Measurements from ENCODE around the gene NRXN3.

NRXN3 gene

DNA sequence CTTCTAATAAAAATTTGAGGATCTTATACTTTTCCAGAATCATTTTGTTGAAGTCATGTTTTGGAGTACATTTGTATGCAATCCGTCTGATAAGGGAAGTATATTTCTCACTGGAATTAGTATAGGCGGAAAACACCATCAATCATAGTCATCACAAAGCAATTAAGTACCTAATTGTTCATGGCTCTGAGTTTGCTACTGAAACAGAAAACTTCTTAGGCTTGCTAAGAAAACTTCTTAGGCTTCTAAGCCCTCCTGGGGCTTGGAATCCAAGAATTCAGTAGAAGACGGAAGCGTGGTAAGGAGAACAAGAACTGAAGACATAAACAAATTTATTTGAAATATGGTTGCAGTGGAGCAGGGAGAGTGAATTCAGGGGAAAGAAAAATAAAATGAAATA is 1404.9 kb downstream of the NRXN3 start:
- DNase-seq: no peak

DNA sequence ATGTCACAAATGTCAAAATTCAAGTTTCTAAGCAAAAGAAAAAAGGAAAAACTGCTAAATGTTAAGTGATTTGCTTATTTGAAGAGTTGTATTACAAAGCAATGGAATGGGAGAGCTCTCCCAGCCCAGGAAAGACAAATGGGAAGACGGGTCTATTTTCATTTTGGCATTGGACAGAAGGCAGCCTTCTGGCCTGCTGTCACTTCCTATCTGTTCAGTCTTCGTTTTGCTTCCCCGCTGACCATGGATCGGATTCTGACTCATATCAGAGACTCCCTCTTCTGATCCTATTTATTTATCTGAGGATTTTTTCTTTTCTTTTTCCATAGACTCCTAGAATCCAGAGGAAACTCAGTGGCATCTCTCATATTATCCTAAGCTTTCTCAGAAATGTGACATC is 1406.3 kb downstream of the NRXN3 start:
- DNase-seq: no peak

DNA sequence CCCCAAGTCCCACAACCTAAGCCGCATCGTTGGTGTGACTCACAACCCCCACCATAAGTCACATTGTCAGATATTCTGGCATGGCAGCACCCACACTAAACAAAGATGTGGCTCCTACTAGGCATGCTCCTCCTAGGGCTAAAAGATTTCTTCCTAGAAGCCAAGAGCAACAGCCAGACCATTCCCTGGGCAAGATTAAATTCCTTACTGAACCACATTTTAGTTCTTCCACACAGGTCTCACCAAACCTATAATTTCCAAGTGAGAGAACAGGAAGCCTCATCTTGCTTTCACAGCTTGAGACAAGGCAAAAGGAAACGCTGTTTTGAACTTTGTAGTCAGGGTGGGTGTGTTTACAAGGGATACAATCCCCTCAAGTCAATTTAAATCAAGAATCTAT is 1408.3 kb downstream of the NRXN3 start:
- DNase-seq: no peak

DNA sequence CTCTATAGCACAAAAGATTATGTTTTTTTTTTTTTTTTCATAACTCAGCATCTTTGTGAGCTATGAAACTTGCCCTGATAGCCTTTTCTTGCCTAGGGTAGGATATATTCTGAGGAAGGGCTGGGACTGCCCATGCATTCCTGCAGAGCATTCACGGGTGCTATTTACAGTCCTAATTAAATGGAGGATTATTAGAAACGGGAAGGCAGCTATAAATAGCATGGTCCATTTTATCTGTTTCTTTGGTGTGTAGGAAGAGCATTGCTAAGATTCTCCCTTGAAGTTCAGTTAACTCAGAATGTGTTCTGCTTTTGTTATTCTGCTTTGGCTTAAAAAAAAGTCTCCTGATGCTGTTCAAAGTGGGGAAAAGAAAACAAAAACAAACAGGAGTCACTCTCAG is 1410.2 kb downstream of the NRXN3 start:
- DNase-seq: no peak

DNA sequence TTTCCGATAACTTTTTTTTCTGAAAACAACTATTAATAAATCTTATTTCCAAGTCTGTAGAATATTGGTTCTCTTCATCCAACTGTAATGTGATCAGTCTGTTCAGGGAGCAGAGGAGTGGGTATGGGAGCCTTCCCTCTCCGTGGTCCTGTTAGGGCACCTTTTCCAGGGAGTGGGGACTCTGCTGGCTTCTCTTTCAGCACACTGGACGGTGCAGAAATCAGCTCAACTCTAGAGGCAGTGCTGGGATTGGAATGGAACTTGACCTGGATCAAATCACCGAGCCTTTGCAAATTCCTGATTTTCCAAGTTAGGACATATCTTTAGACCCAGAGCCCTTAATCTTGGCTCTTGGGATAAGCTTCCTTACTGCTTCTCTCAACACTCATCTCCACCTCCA is 1410.7 kb downstream of the NRXN3 start:
- DNase-seq: no peak

DNA sequence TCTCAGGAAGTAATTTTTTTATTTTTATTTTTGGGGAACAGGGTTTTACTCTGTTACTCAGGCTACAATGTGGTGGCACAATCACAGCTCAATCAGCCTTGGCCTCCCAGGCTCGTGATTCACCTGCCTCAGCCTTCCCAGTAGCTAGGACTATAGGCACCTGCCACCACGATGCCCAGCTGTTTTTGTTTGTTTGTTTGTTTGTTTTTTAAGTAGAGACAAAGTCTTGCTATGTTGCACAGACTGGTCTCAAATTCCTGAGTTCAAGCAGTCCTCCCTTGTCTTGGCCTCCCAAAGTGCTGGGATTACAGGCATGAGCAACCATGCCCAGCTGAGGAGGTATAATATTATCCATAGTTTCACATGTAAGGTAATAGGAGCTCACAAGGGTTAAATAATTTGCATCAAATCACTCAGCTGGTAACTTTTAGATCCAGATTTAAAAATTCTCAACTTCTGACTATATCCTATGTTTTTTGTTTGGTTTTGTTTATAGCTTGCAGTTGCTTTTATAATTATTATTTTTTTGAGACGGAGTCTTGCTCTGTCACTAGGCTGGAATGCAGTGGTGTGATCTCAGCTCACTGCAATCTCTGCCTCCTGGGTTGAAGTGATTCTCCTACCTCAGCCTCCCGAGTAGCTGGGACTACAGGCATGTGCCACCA is 1411.9 kb downstream of the NRXN3 start:
- no peak for DNase-seq

DNA sequence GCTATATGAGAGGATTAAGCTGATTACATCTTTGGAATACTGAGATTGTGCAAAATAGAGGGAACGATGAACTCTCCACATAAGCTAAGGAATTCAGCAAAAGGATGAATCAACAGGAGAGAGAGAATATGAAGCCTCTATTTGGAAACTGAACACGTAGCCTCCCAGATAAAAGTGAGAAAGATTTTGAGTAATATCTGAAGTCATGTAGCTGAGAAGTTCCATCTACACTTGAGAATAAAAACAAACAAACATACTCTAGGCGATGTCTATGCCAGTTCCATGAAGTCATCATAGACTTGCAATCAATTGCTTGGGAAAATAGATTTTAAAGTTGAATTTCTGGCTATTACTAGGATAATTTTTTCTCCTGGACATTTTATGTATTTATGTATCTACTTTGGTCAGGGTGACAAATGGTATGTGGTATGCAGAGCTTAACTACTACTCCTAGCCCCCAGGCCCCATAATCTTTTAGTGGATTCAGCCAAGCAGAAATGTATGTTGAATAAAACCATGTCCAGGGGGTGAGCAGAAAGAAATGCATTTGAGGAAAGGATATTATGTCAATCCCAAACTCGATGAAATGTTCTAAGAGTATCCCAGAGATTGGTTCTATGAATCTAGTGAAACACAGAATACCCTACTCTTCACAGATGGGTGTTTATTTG is 1413.7 kb downstream of the NRXN3 start:
- DNase-seq: no peak

DNA sequence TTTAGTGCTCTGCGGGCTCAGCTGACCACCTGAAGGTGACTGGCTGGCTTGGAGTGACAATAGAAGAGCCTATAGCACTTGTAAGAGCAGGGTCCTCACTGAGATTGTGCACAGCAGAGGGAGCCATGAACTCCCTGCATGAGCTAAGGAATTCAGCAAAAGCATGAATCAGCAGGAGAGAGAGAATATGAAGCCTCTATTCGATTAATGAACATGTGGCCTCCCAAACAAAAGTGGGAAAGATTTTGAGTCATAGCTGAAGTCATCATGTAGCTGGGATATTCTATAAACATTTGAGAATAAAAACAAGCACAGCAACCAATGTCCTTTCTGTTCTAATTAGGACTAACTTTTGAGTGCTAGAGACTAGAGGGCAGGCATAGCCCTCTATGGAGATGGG is 1414.5 kb downstream of the NRXN3 start:
- no peak for DNase-seq

DNA sequence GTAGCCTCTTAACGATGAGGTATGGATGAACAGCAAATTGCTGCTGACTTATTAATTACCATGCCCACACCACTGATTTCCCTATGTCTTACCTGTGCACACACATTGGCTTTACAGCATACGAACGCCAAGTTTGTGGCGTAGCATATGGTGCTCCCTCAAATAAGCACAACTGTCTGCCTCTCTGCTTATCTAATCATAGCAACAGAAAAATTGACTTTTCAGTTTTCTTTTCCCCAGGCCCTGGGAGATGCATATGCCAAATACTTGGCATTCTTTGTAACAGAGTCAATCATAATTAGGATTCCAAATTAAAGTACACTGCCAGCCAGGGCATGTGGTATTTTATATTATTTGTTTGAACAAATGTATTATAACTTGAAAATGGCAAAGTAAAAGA is 1415.7 kb downstream of the NRXN3 start:
- no peak for DNase-seq

DNA sequence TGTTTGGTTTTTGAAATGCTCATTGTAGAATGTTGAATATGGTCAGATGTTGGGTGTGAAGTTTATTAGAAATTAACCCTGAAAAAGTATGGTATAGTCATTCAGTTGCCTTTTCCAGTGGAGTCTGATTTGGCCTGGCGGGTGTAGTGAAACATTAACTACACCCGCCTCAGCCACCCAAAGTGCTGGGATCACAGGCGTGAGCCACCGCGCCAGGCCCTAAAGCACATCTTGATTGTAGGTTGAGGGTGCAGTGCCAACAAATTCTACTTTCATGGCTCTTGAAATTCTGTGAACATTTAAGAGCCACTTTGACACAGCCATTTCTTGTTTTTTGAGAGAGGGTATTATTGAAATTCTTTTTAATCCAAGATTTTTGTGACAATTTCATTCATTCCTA is 1416.2 kb downstream of the NRXN3 start:
- no peak for DNase-seq

DNA sequence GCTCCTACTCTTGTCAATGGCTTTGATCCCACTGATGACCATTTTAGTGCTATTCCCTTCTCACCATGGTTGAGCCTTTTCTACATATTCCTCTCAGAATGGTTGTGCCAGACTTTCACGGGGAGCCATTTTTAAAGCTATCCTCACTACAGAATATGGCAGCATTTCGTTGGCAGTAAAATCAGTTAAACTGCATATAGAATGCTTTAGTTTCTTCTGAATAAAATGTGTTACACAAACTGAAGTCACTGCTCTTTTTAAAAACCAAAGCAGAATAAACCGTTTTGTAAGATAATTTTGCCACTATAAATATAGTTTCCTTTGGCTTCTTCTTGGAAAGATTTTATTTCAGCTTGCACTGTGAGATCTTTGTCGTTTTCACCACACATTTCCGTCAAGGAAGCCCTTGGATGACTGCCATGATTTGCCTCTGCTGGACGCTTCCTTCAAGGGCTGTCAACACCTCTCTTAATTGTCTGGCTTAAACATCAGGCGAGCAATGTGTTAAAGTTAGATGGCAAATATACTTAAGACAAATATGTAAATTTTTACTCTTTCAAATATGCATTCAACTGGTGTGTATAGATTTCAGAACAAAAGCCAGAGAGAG is 1416.9 kb downstream of the NRXN3 start:
- no peak for DNase-seq

DNA sequence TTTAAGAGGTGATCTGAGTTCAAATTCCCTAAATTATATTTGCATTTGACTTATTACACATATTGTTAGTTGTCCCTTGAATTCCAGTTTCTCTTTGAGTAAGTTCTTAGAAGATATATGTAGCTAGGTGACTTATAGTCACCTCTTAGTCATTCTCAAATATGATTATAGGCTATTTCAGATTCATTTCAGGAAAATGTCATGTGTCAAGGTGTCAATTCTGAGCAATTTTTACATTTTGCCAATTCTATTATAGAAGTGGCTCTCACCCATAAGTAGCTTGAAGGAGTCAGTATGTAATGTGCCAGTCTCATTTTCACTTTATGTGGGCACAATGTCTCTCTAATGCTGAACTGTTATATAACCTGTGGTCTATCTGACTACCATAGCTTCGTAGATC is 1417.7 kb downstream of the NRXN3 start:
- no peak for DNase-seq

DNA sequence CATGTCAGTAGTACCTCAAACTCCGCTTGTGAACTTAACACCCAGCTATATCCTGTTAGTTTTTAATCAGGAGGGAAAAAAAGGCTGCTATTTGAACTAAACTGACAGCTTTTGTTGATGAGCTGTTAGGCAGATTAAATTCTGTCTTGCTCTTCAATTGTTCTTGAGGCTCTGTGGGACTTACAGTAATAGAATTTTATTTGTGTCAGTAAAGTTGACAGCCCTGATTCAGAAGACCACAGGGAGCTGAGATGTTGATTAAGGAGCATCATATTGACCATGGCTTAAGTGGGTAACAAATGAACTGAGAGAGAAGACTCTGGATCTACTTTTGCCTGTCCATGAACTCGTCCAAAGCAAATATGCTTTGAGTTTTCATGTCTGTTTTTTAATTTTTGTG is 1418.2 kb downstream of the NRXN3 start:
- no peak for DNase-seq

DNA sequence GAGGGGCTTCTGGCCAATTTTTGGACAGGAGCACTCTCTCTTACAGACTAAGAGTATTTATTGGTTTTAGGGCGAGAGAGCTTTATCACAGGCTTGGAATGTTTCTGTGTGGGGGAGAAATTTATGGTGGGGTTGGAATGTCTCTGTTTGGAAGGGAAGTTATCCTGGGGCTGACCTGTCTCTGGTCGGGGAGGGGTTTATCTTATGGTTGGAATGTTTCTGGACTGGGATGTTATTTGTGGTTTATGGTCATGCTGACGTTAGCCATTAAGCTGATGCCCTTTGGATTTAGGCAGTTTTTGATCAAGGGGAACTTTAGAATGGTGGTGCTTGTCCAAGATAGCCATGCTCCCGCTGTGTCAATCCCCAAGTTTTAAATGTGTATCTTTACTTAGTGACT is 1426.4 kb downstream of the NRXN3 start:
- no peak for DNase-seq

DNA sequence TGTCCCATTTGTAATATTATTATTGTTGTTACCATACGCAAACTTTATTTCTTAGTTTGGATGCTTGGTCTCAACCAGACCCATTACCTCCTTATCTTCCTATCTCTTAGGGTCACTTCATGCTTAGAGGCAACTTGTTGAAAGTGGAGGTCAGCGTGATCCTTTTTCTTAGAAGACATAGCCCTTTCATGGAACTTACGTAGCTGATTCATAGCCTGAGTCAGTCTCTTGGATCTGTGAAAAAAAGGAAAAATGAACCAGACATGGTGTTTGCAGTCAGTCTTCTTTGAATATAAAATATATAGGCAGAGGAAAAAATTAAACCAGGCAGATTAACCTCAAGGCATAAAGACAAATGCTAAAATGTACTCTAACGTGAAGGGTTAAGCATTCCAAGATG is 1427.4 kb downstream of the NRXN3 start:
- no peak for DNase-seq

DNA sequence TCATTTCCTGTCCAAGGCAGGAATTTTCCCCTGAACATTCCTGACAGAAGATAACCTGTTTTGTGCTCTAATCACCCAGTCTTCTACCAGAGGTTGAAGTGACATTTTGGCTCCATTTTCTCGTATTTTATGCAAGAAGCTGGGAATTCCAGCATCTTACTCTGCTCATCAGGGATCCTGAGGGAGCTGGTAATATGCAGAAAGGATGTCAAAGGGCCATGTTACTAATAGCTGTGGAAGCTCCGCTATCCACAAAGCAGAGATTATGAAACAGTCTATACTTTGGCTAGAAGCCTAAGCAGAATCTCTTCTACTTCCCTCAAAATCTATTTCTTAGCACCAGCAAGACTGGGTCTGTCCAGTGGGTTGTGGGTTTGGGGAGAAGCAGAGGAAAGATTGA is 1428.2 kb downstream of the NRXN3 start:
- no peak for DNase-seq

DNA sequence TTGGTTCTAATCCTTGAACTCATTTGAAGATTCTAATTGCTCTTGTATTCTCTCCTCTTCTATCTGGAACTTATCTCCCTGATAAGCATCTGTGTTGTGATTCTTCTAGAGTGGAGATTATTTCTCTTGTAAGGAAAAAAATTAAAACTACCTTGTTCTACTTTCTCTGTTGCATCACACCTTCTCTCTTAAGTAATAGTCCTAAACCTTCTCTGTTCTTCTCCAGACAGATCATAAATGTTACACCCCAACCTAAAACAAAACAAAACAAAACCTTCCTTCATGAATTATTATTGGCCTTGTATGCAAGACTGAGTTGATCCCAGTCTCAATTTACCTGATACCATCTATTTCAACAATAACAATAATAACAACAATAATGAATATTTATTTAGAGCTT is 1429.1 kb downstream of the NRXN3 start:
- no peak for DNase-seq

DNA sequence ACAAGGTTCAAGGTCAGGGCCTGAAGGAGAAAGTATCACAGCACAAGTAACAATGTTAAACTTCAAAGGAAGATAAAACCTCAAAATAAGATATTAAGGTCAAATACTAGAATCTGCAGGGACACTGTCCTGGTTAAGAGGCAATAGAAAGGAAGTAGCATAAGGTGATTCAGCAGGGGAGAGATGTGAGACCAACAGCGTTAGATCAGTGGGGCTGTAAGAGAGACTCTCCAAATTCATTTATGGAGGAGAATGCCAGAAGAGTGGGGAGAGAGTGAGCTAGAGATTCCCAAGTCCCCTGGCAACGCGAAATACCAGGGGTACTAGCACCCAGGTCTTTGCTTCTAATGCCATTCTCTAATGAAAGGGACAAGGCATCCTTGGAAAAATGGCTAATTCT is 1430.2 kb downstream of the NRXN3 start:
- DNase-seq: no peak

DNA sequence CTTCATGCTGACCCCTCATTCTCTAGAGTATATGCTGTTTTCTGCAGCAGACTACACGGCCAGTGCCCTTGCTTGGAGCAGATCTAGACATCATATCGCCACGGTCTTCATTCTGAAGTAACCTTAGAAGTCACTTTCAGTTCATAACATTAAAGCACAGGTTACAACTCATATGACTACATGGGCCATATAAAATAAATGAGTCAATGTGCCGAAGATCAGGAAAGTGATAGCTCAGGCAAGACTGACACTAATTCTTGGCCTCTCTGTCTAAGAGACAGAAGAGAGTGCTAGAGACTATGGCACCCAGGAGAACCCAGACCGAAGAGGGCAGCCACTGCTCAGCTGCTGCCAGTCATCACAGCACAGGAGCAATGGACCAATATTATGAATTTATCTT is 1431.4 kb downstream of the NRXN3 start:
- DNase-seq: no peak

DNA sequence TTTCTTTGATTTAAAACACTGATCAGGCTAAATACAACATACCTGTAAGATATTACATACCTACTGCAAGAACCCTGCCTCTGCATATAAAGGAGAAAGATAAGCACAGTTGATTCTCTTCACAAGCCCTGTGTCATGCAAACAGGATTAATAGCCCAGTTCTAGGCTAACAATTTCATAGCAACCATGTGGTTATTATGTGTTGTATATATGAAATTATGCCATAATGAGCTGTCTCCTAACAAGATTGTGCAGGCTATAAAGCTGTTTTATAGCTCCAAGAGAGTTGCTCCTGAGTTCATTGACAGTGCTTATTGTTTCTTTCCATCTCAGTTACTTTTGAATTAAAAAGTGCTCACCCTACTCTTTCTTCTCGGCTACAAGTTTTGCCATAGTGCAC is 1431.9 kb downstream of the NRXN3 start:
- DNase-seq: no peak

DNA sequence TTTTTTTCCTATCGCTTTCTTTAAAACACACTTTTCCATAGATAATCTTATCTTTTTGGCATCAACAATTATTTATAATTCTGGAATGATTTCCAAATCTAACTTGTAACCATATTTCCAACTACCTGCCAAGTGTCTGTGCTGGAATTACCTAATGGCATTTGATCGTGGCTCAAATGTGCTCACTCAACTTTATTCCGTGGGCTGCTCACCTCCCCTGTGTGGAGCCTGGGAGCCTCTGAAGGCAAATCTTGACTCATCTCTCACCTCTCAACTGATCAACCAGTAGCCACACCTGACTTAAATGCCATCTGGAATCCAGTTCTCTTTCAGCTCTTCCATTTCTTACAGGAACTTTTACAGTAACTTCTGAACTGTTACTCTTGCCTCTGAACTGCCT is 1432.6 kb downstream of the NRXN3 start:
- DNase-seq: no peak

DNA sequence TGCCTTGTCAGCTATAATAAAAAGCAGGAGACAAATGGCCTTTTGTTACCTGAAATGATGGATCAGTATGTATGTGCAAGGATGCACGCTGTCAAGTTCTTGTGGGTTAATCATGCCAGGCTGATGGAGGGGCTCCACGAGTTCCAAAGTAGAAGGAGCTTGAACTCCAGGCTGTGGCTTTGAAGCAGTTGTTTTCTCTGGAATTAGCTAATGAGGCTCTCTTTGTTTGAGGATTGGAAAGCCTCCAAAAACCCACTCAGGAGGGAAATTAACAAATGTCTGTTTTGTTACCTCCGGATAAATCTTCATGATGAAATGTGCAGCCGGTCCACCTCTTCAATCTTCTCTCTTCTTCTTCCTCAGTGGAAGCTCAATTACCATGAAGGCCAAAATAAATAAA is 1435.7 kb downstream of the NRXN3 start:
- DNase-seq: no peak

DNA sequence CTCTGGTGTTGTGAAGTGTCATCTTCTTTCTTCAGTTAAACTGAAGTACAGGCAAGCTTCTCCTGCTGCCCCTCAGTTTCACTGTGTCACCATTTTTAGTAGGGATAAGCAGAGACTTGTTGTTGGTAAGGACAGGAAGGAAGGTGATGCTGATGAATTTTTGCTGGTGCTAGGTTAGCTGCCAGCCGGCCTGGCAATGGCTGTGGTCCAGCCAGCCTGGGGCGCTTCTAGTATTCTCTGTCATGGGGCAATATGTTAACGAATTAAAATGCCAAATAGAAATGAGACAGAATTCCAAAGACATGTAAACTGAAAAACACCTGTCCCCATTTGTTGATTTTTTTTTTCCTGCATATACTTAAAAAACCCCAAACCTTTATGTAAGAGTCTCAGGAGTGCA is 1438.3 kb downstream of the NRXN3 start:
- DNase-seq: no peak

DNA sequence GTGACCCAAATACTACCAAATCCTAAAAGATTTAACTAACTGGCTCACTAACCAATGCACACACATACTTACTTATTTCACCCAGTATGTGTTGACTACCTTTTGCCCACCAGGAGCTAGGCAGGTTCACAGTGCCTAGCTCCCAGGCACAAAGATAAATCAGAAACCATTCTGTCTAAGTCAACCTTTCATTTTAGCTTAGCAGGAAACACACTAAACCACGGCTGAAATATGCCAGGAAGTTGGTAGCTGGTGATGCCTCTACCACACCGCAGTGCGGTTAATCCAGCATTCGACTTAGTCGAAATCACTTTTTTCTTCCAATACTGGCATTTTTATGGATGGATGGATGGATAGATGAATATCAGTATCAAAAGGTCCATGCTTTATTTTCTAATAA is 1443.5 kb downstream of the NRXN3 start:
- DNase-seq: peak in 1 of 5 donors; percentile 0

DNA sequence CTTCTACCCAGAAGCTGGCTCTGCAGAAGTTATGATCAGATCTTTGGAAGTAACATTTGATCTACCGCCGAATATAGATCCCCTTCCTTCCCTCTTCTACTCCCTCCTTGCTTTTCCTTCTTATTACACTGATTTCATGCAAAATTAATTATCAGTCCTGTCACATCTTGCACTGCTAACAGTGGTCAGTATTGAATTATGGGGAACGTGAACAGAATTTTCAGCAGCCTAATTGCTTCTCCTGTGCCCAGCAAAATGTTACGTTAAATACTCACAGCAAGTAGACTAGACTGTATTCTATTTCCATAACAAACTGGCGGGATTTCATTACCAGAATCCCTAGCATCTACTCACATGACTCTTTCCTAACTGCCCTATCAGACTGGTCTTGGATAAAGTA is 1444.3 kb downstream of the NRXN3 start:
- no peak for DNase-seq
